ENCODE measurements around the gene OR5B17. TPM values are rescaled to one million over a fixed set of nuclear protein-coding genes. Genes with fewer than 3 reads are reported as not detected.

Gene OR5B17
- total RNA-seq, 1 donor from 2014 or later = not detected

GRCh38 chr11:58391879-58392278 lies 33.0 kb upstream of the OR5B17 start:
- no peaks in the 10 kb centered on the region for H3K36me3 ChIP-seq (ENCODE audit: control insufficient read depth, insufficient read depth, low read length)
- no peak overlapping the region for H3K4me3 ChIP-seq (ENCODE audit: low read depth, low read length)
- no peak for TF ChIP-seq CTCF (IDR thresholded peaks at IDR 0.05; ENCODE audit: insufficient read depth, low read length, severe bottlenecking)
- peak; percentile 79 for DNase-seq (ENCODE audit: low read depth)
- no peaks in the 10 kb centered on the region for H3K27me3 ChIP-seq (ENCODE audit: control insufficient read depth, insufficient read depth, low read length)
- no peak for FAIRE-seq

GRCh38 chr11:58390551-58391063 lies 31.7 kb upstream of the OR5B17 start:
- DNase-seq (ENCODE audit: low read depth) (no peak), FAIRE-seq (no peak)

GRCh38 chr11:58354727-58355126 lies 4.1 kb downstream of the OR5B17 start:
- no peaks in the 10 kb centered on the region for H3K36me3 ChIP-seq (ENCODE audit: control insufficient read depth, insufficient read depth, low read length)
- no peak overlapping the region for H3K4me3 ChIP-seq (ENCODE audit: low read depth, low read length)
- DNase-seq (ENCODE audit: low read depth) (no peak), FAIRE-seq (no peak)
- TF ChIP-seq CTCF (IDR thresholded peaks at IDR 0.05; ENCODE audit: insufficient read depth, low read length, severe bottlenecking) = no peak
- H3K27me3 ChIP-seq (ENCODE audit: control insufficient read depth, insufficient read depth, low read length) = no peaks in the 10 kb centered on the region

More at GRCh38 chr11:58390551-58391063, 31.7 kb upstream of the OR5B17 start:
- Histone ChIP-seq H3K36me3 (ENCODE audit: control insufficient read depth, insufficient read depth, low read length) (no peaks in the 10 kb centered on the region), H3K4me3 (ENCODE audit: low read depth, low read length) (no peak overlapping the region), H3K27me3 (ENCODE audit: control insufficient read depth, insufficient read depth, low read length) (no peaks in the 10 kb centered on the region)
- TF ChIP-seq CTCF (IDR thresholded peaks at IDR 0.05; ENCODE audit: insufficient read depth, low read length, severe bottlenecking) = no peak

- H3K27me3 ChIP-seq (ENCODE audit: control insufficient read depth, insufficient read depth, low read length) = no peaks in the 10 kb centered on the region
- no peak for DNase-seq (ENCODE audit: low read depth)
These were observed 13.7 kb downstream of the OR5B17 start for GRCh38 chr11:58345204-58345603.

GRCh38 chr11:58334708-58335107 lies 24.2 kb downstream of the OR5B17 start:
- H3K36me3 ChIP-seq (ENCODE audit: control insufficient read depth, insufficient read depth, low read length) = no peaks in the 10 kb centered on the region
- peak; percentile 95 for DNase-seq (ENCODE audit: low read depth)
- TF ChIP-seq CTCF (IDR thresholded peaks at IDR 0.05; ENCODE audit: insufficient read depth, low read length, severe bottlenecking) = no peak
- no peak overlapping the region for H3K4me3 ChIP-seq (ENCODE audit: low read depth, low read length)
- H3K27me3 ChIP-seq (ENCODE audit: control insufficient read depth, insufficient read depth, low read length) = no peaks in the 10 kb centered on the region
- FAIRE-seq = no peak

More at GRCh38 chr11:58345204-58345603, 13.7 kb downstream of the OR5B17 start:
- no peaks in the 10 kb centered on the region for H3K36me3 ChIP-seq (ENCODE audit: control insufficient read depth, insufficient read depth, low read length)
- FAIRE-seq = no peak
- H3K4me3 ChIP-seq (ENCODE audit: low read depth, low read length) = no peak overlapping the region
- no peak for TF ChIP-seq CTCF (IDR thresholded peaks at IDR 0.05; ENCODE audit: insufficient read depth, low read length, severe bottlenecking)

- Histone ChIP-seq H3K4me3 (ENCODE audit: low read depth, low read length) (no peak overlapping the region), H3K27me3 (ENCODE audit: control insufficient read depth, insufficient read depth, low read length) (no peaks in the 10 kb centered on the region), H3K36me3 (ENCODE audit: control insufficient read depth, insufficient read depth, low read length) (no peaks in the 10 kb centered on the region)
- TF ChIP-seq CTCF (IDR thresholded peaks at IDR 0.05; ENCODE audit: insufficient read depth, low read length, severe bottlenecking) = no peak
- FAIRE-seq (no peak), DNase-seq (ENCODE audit: low read depth) (peak; percentile 4)
These were observed 28.0 kb downstream of the OR5B17 start for GRCh38 chr11:58330861-58331260.

All from bronchial epithelial cell (primary cell).